ENCODE results near the gene C7orf25. TPM values are rescaled to one million over a fixed set of nuclear protein-coding genes. Genes with fewer than 3 reads are reported as not detected.

C7orf25 gene
- polyA plus RNA-seq, 3 donors: 4.4 to 8.0 (median 6.2) TPM

GRCh38 chr7:42932811-42933591 is 21.1 kb upstream of the C7orf25 start:
- peak in 4 of 11 donors; percentile 34 to 55 (median 49) for DNase-seq (ENCODE audit: extremely low read depth in 1 of 11, low read depth in 9 of 11, low spot score in 4 of 11)

- DNase-seq (ENCODE audit: extremely low read depth in 1 of 11, low read depth in 9 of 11, low spot score in 4 of 11): peak; percentile 91 to 98 (median 94)
These were observed 20.2 kb upstream of the C7orf25 start, which contains the start of the genes MRPL32 and PSMA2 for GRCh38 chr7:42931834-42932651. Gene MRPL32 (plus strand): TSS chr7:42932376. CDS start chr7:42932387, 11 bp downstream. Gene PSMA2 (minus strand): TSS chr7:42932174. CDS start chr7:42932158, 16 bp downstream.

GRCh38 chr7:42931447-42931833 is 19.6 kb upstream of the C7orf25 start:
- no peak for DNase-seq (ENCODE audit: extremely low read depth in 1 of 11, low read depth in 9 of 11, low spot score in 4 of 11)

GRCh38 chr7:42930889-42931288 is 19.0 kb upstream of the C7orf25 start:
- DNase-seq (ENCODE audit: extremely low read depth in 1 of 11, low read depth in 9 of 11, low spot score in 4 of 11): no peak

- DNase-seq (ENCODE audit: extremely low read depth in 1 of 11, low read depth in 9 of 11, low spot score in 4 of 11): no peak
These were observed 17.6 kb upstream of the C7orf25 start for GRCh38 chr7:42929449-42929848.

- DNase-seq (ENCODE audit: extremely low read depth in 1 of 11, low read depth in 9 of 11, low spot score in 4 of 11): no peak
These were observed 16.9 kb upstream of the C7orf25 start for GRCh38 chr7:42928754-42929153.

GRCh38 chr7:42926204-42926603 is 14.3 kb upstream of the C7orf25 start:
- DNase-seq (ENCODE audit: extremely low read depth in 1 of 11, low read depth in 9 of 11, low spot score in 4 of 11): no peak

- DNase-seq (ENCODE audit: extremely low read depth in 1 of 11, low read depth in 9 of 11, low spot score in 4 of 11): no peak
These were observed 13.8 kb upstream of the C7orf25 start for GRCh38 chr7:42925630-42926029.

- DNase-seq (ENCODE audit: extremely low read depth in 1 of 11, low read depth in 9 of 11, low spot score in 4 of 11): no peak
These were observed 12.5 kb upstream of the C7orf25 start for GRCh38 chr7:42924223-42924838.

GRCh38 chr7:42922017-42922753 is 10.3 kb upstream of the C7orf25 start:
- DNase-seq (ENCODE audit: extremely low read depth in 1 of 11, low read depth in 9 of 11, low spot score in 4 of 11): no peak

GRCh38 chr7:42915356-42915755 is 3.5 kb upstream of the C7orf25 start:
- DNase-seq (ENCODE audit: extremely low read depth in 1 of 11, low read depth in 9 of 11, low spot score in 4 of 11): no peak

GRCh38 chr7:42914421-42915045 is 2.7 kb upstream of the C7orf25 start:
- DNase-seq (ENCODE audit: extremely low read depth in 1 of 11, low read depth in 9 of 11, low spot score in 4 of 11): no peak

- DNase-seq (ENCODE audit: extremely low read depth in 1 of 11, low read depth in 9 of 11, low spot score in 4 of 11): no peak
These were observed 2.1 kb upstream of the C7orf25 start for GRCh38 chr7:42914009-42914408.

- no peak for DNase-seq (ENCODE audit: extremely low read depth in 1 of 11, low read depth in 9 of 11, low spot score in 4 of 11)
These were observed 1.7 kb upstream of the C7orf25 start for GRCh38 chr7:42913591-42913990.

- no peak for DNase-seq (ENCODE audit: extremely low read depth in 1 of 11, low read depth in 9 of 11, low spot score in 4 of 11)
These were observed 1.6 kb downstream of the C7orf25 start for GRCh38 chr7:42910306-42910705.

GRCh38 chr7:42907316-42907715 is 4.6 kb downstream of the C7orf25 start:
- DNase-seq (ENCODE audit: extremely low read depth in 1 of 11, low read depth in 9 of 11, low spot score in 4 of 11): no peak

- no peak for DNase-seq (ENCODE audit: extremely low read depth in 1 of 11, low read depth in 9 of 11, low spot score in 4 of 11)
These were observed 5.7 kb downstream of the C7orf25 start for GRCh38 chr7:42906181-42906580.

- DNase-seq (ENCODE audit: extremely low read depth in 1 of 11, low read depth in 9 of 11, low spot score in 4 of 11): no peak
These were observed 9.5 kb downstream of the C7orf25 start for GRCh38 chr7:42902331-42902730.

- DNase-seq (ENCODE audit: extremely low read depth in 1 of 11, low read depth in 9 of 11, low spot score in 4 of 11): no peak
These were observed 11.0 kb downstream of the C7orf25 start for GRCh38 chr7:42900842-42901241.

All from renal cortex interstitium (tissue), 11 donors.